ENCODE results near the gene PLCH1.

DNA sequence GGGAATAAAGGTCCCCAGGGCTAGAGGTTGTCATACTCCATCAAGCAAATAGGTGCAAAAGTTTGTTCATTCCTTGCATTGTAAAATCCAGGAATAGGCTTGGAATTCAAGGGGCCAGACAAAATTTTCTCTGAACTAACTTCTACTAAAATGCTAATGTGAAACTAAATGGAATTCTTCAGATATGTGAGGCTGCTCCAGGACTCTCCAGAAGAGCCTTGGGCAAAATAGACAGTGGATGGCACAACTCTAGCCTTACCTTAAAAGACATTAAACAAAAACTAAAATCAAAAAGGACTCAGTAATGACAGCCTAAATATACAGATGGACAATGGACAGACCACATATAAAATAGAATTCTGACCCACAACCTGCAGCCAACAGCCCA is 320.6 kb downstream of the PLCH1 start:
- TF ChIP-seq, protein P1, sequence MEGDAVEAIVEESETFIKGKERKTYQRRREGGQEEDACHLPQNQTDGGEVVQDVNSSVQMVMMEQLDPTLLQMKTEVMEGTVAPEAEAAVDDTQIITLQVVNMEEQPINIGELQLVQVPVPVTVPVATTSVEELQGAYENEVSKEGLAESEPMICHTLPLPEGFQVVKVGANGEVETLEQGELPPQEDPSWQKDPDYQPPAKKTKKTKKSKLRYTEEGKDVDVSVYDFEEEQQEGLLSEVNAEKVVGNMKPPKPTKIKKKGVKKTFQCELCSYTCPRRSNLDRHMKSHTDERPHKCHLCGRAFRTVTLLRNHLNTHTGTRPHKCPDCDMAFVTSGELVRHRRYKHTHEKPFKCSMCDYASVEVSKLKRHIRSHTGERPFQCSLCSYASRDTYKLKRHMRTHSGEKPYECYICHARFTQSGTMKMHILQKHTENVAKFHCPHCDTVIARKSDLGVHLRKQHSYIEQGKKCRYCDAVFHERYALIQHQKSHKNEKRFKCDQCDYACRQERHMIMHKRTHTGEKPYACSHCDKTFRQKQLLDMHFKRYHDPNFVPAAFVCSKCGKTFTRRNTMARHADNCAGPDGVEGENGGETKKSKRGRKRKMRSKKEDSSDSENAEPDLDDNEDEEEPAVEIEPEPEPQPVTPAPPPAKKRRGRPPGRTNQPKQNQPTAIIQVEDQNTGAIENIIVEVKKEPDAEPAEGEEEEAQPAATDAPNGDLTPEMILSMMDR (IDR thresholded peaks at IDR 0.05 in 2 of 3, conservative IDR thresholded peaks at IDR 0.05 in 1 of 3; ENCODE audit: insufficient read depth in 2 of 3, low read depth in 1 of 3, low read length in 3 of 3): no peak
- TF ChIP-seq TCF7 (IDR thresholded peaks at IDR 0.05; ENCODE audit: borderline replicate concordance): no peak
- TF ChIP-seq, protein P2, sequence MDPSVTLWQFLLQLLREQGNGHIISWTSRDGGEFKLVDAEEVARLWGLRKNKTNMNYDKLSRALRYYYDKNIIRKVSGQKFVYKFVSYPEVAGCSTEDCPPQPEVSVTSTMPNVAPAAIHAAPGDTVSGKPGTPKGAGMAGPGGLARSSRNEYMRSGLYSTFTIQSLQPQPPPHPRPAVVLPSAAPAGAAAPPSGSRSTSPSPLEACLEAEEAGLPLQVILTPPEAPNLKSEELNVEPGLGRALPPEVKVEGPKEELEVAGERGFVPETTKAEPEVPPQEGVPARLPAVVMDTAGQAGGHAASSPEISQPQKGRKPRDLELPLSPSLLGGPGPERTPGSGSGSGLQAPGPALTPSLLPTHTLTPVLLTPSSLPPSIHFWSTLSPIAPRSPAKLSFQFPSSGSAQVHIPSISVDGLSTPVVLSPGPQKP (CRISPR knock-in tag; IDR thresholded peaks at IDR 0.05): no peak
- TF ChIP-seq BACH1 (tag; IDR thresholded peaks at IDR 0.05): no peak
- TF ChIP-seq, protein P3, sequence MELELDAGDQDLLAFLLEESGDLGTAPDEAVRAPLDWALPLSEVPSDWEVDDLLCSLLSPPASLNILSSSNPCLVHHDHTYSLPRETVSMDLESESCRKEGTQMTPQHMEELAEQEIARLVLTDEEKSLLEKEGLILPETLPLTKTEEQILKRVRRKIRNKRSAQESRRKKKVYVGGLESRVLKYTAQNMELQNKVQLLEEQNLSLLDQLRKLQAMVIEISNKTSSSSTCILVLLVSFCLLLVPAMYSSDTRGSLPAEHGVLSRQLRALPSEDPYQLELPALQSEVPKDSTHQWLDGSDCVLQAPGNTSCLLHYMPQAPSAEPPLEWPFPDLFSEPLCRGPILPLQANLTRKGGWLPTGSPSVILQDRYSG (tag; conservative IDR thresholded peaks at IDR 0.05; ENCODE audit: low read depth): no peak
- TF ChIP-seq ZNF274 (IDR thresholded peaks at IDR 0.05; ENCODE audit: borderline replicate concordance, low read depth, low read length): no peak
- no peak for TF ChIP-seq XRCC5 (IDR thresholded peaks at IDR 0.05; ENCODE audit: low read depth, low read length)
- no peak for TF ChIP-seq SRSF1 (IDR thresholded peaks at IDR 0.05; ENCODE audit: low read depth, low read length)
- TF ChIP-seq, protein P4, sequence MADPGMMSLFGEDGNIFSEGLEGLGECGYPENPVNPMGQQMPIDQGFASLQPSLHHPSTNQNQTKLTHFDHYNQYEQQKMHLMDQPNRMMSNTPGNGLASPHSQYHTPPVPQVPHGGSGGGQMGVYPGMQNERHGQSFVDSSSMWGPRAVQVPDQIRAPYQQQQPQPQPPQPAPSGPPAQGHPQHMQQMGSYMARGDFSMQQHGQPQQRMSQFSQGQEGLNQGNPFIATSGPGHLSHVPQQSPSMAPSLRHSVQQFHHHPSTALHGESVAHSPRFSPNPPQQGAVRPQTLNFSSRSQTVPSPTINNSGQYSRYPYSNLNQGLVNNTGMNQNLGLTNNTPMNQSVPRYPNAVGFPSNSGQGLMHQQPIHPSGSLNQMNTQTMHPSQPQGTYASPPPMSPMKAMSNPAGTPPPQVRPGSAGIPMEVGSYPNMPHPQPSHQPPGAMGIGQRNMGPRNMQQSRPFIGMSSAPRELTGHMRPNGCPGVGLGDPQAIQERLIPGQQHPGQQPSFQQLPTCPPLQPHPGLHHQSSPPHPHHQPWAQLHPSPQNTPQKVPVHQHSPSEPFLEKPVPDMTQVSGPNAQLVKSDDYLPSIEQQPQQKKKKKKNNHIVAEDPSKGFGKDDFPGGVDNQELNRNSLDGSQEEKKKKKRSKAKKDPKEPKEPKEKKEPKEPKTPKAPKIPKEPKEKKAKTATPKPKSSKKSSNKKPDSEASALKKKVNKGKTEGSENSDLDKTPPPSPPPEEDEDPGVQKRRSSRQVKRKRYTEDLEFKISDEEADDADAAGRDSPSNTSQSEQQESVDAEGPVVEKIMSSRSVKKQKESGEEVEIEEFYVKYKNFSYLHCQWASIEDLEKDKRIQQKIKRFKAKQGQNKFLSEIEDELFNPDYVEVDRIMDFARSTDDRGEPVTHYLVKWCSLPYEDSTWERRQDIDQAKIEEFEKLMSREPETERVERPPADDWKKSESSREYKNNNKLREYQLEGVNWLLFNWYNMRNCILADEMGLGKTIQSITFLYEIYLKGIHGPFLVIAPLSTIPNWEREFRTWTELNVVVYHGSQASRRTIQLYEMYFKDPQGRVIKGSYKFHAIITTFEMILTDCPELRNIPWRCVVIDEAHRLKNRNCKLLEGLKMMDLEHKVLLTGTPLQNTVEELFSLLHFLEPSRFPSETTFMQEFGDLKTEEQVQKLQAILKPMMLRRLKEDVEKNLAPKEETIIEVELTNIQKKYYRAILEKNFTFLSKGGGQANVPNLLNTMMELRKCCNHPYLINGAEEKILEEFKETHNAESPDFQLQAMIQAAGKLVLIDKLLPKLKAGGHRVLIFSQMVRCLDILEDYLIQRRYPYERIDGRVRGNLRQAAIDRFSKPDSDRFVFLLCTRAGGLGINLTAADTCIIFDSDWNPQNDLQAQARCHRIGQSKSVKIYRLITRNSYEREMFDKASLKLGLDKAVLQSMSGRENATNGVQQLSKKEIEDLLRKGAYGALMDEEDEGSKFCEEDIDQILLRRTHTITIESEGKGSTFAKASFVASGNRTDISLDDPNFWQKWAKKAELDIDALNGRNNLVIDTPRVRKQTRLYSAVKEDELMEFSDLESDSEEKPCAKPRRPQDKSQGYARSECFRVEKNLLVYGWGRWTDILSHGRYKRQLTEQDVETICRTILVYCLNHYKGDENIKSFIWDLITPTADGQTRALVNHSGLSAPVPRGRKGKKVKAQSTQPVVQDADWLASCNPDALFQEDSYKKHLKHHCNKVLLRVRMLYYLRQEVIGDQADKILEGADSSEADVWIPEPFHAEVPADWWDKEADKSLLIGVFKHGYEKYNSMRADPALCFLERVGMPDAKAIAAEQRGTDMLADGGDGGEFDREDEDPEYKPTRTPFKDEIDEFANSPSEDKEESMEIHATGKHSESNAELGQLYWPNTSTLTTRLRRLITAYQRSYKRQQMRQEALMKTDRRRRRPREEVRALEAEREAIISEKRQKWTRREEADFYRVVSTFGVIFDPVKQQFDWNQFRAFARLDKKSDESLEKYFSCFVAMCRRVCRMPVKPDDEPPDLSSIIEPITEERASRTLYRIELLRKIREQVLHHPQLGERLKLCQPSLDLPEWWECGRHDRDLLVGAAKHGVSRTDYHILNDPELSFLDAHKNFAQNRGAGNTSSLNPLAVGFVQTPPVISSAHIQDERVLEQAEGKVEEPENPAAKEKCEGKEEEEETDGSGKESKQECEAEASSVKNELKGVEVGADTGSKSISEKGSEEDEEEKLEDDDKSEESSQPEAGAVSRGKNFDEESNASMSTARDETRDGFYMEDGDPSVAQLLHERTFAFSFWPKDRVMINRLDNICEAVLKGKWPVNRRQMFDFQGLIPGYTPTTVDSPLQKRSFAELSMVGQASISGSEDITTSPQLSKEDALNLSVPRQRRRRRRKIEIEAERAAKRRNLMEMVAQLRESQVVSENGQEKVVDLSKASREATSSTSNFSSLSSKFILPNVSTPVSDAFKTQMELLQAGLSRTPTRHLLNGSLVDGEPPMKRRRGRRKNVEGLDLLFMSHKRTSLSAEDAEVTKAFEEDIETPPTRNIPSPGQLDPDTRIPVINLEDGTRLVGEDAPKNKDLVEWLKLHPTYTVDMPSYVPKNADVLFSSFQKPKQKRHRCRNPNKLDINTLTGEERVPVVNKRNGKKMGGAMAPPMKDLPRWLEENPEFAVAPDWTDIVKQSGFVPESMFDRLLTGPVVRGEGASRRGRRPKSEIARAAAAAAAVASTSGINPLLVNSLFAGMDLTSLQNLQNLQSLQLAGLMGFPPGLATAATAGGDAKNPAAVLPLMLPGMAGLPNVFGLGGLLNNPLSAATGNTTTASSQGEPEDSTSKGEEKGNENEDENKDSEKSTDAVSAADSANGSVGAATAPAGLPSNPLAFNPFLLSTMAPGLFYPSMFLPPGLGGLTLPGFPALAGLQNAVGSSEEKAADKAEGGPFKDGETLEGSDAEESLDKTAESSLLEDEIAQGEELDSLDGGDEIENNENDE (IDR thresholded peaks at IDR 0.05; ENCODE audit: low read depth, low read length): no peak
- no peak for TF ChIP-seq ERF (CRISPR knock-in tag; IDR thresholded peaks at IDR 0.05)

Measured in K562 (cell line).